ENCODE data around the gene SIK3.

The SIK3 gene

DNA sequence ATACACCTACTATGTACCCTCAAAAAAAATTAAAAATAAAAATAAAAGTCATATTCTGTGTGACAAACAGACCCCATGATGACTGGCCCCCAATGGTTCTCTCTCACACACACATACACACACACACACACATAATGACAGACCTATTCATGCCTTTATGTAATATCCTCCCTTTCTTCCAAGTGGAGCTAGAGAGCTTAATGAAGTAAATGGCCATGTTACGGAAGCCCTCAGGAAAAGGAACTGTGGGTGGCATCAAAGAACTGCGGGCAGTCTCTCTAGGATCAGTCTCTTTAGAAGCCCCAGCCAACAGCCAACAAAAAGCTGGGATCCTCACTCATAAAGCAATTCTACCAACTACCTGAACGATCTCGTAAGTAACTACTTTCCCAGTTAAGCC, 125.5 kb downstream of the SIK3 start:
- DNase-seq (ENCODE audit: low read depth in 2 of 3, low spot score in 2 of 3), result no peak

- DNase-seq (ENCODE audit: low read depth in 2 of 3, low spot score in 2 of 3), result no peak
Measured at GRCh38 chr11:116970485-116971292, 127.5 kb downstream of the SIK3 start.

DNA sequence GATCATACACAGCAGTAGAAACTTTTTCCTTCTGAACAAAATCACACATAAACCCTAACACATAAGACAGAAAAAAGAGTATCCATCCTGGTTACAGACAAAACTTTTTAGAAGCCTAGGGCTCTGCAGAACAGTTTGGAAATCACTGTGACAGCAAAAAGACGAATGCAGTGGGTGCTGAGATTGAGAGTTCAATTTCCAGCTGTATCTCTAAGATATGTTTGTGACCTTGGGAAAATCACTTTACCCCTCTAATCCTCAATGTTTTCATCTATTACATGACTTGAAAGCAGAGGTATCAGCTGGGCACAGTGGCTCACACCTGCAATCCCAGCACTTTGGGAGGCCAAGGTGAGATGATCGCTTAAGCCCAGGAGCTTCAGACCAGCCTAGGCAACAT, 128.5 kb downstream of the SIK3 start:
- no peak for DNase-seq (ENCODE audit: low read depth in 2 of 3, low spot score in 2 of 3)

DNA sequence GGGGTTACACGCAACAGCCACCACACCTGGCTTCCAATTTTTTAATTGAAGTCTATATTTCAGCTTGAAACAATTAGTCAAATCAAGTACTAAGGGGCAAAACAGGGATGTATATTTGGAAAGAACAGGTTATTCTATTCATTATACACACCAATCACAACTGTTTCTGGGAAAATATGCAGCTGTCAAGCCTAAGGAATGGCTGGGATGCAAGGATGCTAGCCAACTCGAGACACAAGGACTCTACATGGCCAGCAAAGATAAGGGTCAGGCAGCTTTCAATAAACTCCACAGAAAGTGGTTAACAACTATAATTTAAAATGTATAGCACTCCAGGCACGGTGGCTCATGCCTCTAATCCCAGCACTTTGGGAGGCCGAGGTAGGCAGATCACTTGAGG, 134.0 kb downstream of the SIK3 start:
- DNase-seq (ENCODE audit: low read depth in 2 of 3, low spot score in 2 of 3), result no peak

- no peak for DNase-seq (ENCODE audit: low read depth in 2 of 3, low spot score in 2 of 3)
Measured at GRCh38 chr11:116963813-116964212, 134.4 kb downstream of the SIK3 start.

DNA sequence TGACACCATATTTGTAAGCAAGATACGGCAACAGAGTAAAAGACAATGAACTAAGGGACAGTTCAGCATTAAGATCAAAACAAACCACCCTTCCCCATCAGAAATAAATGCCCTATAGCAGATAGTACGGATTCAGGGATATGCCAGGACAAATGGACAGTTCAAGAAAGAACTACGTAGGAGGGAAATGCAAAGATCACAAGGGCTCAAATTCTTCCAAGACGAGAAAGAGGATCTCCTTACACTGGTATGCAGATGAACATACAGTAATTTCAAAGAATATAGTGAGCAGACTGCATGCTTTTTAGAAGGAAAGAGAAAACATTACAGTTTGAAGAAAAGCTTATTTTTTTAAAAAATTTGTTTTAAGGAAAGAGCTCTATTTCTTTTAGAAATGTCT, 136.1 kb downstream of the SIK3 start:
- no peak for DNase-seq (ENCODE audit: low read depth in 2 of 3, low spot score in 2 of 3)

GRCh38 chr11:116960930-116961329, 137.3 kb downstream of the SIK3 start:
- no peak for DNase-seq (ENCODE audit: low read depth in 2 of 3, low spot score in 2 of 3)

GRCh38 chr11:116958246-116958645, 140.0 kb downstream of the SIK3 start:
- DNase-seq (ENCODE audit: low read depth in 2 of 3, low spot score in 2 of 3), result no peak

GRCh38 chr11:116955949-116956348, 142.3 kb downstream of the SIK3 start:
- no peak for DNase-seq (ENCODE audit: low read depth in 2 of 3, low spot score in 2 of 3)

- no peak for DNase-seq (ENCODE audit: low read depth in 2 of 3, low spot score in 2 of 3)
Measured at GRCh38 chr11:116955548-116955947, 142.7 kb downstream of the SIK3 start.

DNA sequence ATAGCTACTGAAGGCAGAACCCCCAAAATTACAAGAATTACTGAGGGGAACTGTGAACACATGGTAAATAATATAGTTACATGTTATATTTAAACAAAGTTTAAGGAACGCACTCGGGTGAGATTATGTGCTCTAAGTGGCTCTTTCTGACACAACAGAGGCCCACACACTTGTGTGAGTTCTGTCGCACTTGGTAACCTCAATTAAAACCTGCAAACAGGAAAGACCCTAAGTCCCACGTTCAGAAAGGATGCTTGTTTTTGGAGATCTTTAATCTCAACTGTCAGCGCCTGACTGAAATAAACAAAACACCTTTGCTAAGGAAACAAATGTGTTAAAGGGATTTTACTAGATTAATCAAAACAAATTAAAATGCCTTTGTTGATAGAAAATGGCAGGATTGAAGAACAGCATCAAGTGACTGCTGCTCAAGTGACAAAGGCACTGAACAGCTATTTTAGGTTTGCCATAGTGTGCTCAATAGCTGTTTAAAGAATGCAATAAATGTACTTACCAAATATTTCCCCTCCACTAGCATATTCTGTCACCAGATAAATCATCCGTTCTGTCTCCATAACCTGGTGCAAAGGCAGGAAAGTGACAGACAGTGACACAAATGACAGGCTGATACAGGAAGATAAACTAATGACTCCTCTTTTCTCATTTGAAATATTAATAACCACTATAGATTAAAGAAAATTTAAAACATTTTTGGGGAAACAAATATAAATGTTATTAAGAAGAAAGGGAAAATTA, 144.5 kb downstream of the SIK3 start:
- no peak for DNase-seq (ENCODE audit: low read depth in 2 of 3, low spot score in 2 of 3)

GRCh38 chr11:116951762-116952161, 146.5 kb downstream of the SIK3 start:
- no peak for DNase-seq (ENCODE audit: low read depth in 2 of 3, low spot score in 2 of 3)

DNA sequence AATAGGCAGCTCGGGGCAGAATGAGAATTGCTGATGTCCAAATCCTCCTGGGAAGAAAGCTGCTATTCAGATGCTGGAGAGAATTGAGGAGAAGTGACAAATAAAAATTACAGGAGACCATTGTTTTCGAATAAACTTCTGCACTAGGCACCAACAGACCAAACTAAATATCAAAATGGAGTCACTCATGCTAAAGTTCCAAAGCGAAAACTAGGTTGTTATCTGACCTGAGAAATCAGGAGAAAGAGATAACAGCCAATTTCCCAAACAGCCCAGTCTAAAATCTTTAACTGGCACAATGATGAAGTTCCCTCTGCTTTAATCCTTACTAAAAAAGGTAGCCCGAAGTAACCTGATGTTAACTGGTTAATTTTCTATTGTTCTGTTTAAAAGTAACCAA, 148.0 kb downstream of the SIK3 start:
- DNase-seq (ENCODE audit: low read depth in 2 of 3, low spot score in 2 of 3), result no peak

DNA sequence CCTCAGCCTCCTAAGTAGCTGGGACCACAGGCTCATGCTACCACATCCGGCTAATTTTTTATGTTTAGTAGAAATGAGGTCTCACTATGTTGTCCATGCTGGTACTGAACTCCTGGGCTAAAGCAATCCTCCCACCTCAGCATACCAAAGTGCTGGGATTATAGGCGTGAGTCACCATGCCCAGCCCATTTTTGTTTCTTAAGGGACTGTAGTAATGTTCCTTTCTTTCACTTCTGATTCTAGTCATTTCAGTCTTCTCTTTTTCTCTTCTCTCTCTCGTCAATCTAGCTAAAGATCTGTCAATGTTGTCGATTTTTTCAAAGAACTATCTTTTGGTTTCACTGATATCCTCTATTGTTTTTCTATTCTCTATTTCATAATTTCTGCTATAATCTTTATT, 149.8 kb downstream of the SIK3 start:
- no peak for DNase-seq (ENCODE audit: low read depth in 2 of 3, low spot score in 2 of 3)

DNA sequence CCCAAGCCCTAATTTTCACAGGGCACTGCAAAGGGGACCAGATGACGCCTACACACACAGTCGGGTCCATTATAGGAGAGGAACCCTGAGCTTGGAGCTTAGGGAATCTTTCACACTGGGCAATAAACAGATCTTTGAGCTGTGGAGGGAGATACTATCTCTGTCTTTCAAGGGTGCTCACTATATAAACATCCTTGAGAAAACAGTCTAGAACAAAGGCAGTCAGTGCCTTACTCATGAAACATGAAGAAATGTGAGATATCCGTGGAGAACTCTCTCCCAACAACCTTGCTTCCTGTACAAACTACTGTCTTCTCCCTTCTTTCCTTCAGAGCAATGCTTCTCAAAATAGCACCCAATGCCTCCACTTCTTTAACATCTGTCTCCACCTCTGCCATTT, 151.8 kb downstream of the SIK3 start:
- DNase-seq (ENCODE audit: low read depth in 2 of 3, low spot score in 2 of 3), result no peak

- no peak for DNase-seq (ENCODE audit: low read depth in 2 of 3, low spot score in 2 of 3)
Measured at GRCh38 chr11:116939499-116939898, 158.7 kb downstream of the SIK3 start.

DNA sequence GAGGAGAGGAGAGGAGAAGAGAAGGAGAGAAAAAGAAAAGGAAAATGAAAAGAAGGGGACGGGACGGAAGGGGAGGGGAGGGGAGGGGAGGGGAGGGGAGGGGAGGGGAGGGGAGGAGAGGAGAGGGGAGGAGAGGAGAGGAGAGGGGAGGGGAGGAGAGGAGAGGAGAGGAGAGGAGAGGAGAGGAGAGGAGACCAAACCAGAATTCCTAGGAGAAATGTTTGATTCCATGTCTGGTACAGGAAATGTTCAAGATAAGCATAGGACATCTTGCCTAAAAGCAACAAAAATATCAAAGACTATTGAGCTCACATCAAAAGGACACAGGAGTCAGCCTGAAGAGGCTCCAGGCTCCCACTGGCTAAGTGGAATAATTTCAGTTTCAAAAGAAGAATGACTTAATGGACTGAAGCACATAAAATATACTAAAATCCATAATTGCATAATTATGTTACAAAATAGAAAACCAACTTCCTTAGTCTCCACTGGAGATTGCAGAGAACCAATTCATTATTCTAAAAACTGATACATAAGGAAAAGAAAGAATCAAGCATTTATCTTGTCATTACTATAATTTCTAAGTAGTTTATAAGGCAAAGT, 159.7 kb downstream of the SIK3 start:
- no peak for DNase-seq (ENCODE audit: low read depth in 2 of 3, low spot score in 2 of 3)

DNA sequence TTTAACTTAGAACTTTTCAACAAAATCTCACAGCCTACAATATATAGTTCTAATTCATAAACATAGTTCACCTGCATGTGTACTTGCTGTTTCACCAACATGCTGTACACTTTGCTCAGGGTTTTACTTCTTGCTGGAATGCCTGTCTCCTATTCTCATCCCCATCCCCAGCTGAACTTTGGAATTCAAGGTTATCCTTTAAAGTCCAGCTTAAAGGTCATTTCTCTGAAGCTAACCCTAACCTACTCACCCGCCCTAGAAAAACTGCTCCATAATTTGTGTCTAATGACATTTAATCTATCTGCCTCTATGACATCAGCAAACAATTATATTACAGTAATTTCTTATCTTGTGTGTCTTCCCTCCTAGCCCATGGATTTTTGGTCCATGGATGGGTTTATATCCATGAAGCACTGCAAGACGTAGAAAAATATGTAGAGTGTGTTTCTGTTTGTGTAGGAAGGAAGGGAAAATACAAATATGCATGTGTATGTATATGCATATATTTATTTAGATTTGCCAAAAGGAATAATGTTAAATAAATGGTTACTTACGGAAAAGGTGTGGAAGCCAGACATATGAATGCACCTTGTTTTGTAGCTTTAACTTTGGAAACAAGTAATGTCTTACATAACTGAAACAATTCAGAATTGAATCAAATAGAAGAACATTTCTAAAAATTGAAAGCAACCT, 161.3 kb downstream of the SIK3 start:
- DNase-seq (ENCODE audit: low read depth in 2 of 3, low spot score in 2 of 3), result no peak

- DNase-seq (ENCODE audit: low read depth in 2 of 3, low spot score in 2 of 3), result no peak
Measured at GRCh38 chr11:116935514-116935913, 162.7 kb downstream of the SIK3 start.

DNA sequence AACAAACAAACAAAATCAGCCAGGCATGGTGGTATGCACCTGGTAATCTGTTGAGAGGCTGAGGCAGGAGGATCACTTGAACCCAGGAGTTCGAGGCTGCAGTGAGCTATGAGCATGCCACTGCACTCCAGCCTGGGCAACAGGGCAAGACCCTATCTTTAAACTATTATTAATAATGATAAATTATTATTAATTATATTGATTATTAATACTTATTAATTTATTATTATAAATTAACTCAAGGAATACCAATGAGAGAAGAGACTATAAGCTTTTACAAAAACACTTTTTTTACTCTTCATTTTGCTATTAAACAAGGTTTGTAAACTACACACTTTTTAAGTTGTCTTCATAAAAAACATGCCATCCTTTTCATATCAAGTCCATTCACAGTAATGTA, 163.1 kb downstream of the SIK3 start:
- no peak for DNase-seq (ENCODE audit: low read depth in 2 of 3, low spot score in 2 of 3)

DNA sequence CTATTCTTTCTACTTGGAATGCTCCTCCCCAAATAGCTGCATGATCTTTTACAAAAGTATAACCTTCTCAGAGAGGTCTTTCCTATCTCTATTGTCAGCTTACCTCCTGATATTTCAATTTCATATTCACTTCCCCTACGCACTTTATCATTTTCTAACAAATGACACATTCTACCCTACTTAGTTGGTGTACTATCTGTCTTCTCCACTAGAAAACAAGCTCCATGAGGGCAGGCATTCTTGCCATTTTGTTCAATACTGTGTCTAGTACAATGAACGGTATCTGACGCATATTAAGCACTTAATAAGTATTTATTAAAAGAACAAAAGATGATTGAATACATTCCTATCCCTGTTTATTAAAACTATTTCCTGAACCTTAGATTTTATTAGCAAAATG, 164.3 kb downstream of the SIK3 start:
- DNase-seq (ENCODE audit: low read depth in 2 of 3, low spot score in 2 of 3), result no peak

DNA sequence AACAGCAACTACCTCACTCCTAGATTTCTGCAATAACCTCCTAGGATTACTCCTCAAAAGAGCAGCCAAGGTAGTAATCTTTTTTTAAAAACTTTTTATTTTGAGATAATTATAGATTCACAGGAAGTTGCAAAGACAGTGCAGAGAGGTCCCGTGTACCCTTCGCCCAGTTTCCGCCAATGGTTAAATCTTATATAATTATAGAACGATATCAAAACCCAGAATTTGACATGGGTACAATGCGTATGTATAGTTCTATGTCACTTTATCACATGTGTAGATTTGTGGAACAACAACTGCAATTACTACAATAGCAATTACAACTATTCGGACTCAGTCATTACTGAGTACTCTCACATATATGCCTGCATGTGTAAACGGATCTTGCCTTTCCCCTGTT, 166.0 kb downstream of the SIK3 start:
- no peak for DNase-seq (ENCODE audit: low read depth in 2 of 3, low spot score in 2 of 3)
